Adrenal gland (tissue), 12 donors: Measurements from ENCODE around the gene KPNA1. TPM values are rescaled to one million over a fixed set of nuclear protein-coding genes. Genes with fewer than 3 reads are reported as not detected.

Source experiments
- DNase-seq, 7 donors: peaks; one replicate each; pipeline ENCODE4 v3.0.0-alpha.2; 2019 to 2020
- H3K27ac ChIP-seq, 5 donors: fragments of 200-600 bp; sonication (generic) in 4 of 5; 1 replicate in 3 of 5; 2 replicates in 2 of 5; pipeline versions ENCODE4 v1.5.1 to v1.8.0; 2016 to 2020; ENCODE audit warnings: mild to moderate bottlenecking in 1 of 5
- H3K27me3 ChIP-seq: fragments of 200-600 bp; 2 replicates; pipeline ENCODE4 v1.8.0; 2021
- H3K36me3 ChIP-seq, 2 donors: fragments of 200-600 bp; replicated peaks in 1 of 2; 1 replicate in 1 of 2; 2 replicates in 1 of 2; pipeline versions ENCODE4 v1.5.1 to v1.8.0; 2018 to 2022
- H3K4me1 ChIP-seq, 2 donors: fragments of 200-600 bp; replicated peaks in 1 of 2; 1 replicate in 1 of 2; 2 replicates in 1 of 2; pipeline versions ENCODE4 v1.5.1 to v1.8.0; 2018 to 2021
- H3K4me3 ChIP-seq, 4 donors: fragments of 200-600 bp; sonication (generic) in 3 of 4; one replicate each; pipeline ENCODE4 v1.5.1; 2016 to 2018
- H3K9me3 ChIP-seq, 3 donors: fragments of 200-600 bp; sonication (generic) in 1 of 3; replicated peaks in 1 of 3; 1 replicate in 2 of 3; 2 replicates in 1 of 3; pipeline versions ENCODE4 v1.5.1 to v1.8.0; 2016 to 2021
- CTCF ChIP-seq, 6 experiments: fragments of 450-650 bp in 4 of 6; fragments of 200-600 bp in 2 of 6; sonication (generic) in 1 of 6; IDR thresholded peaks; 1 replicate in 5 of 6; 2 replicates in 1 of 6; pipeline versions ENCODE4 v1.5.1 to v1.8.0; 2016 to 2021; ENCODE audit warnings: antibody characterized with exemption in 6 of 6, mild to moderate bottlenecking in 2 of 6, moderate library complexity in 1 of 6
- POLR2A ChIP-seq, 2 donors: fragments of 450-650 bp; IDR thresholded peaks; one replicate each; pipeline ENCODE4 v1.6.1; 2017; ENCODE audit warnings: antibody characterized with exemption in 2 of 2, mild to moderate bottlenecking in 2 of 2, moderate library complexity in 1 of 2
- WGBS, 4 donors: extraction: QIAGEN DNeasy Blood & Tissue Kit in 2 of 4; methylation state at CpG; one replicate each; pipeline versions ENCODE4 v1.1.5 to v1.1.7; 2013 to 2017; 5-methylcytosine and 5-hydroxymethylcytosine counted together
- intact Hi-C, 2 donors: fragments of 100-400 bp; cut with DNase I; formaldehyde crosslinking; loops; one replicate each; pipeline versions ENCODE4 v1.14.1 to v1.15.0; 2022 to 2023
- polyA plus RNA-seq, 3 donors: library from polyadenylated mRNA; stranded (reverse); fragments of 200-250 nt in 2 of 3; fragments of 350-450 nt in 1 of 3; fragmentation: Illumina TruSeq in 1 of 3; extraction: RNeasy Lipid Tissue Mini Kit (QIAGEN cat#74804) in 1 of 3; gene quantifications; one replicate each; pipeline ENCODE4 v1.2.3, GENCODE V29; 2013 to 2014
- total RNA-seq, 9 donors: library from RNA; depleted of rRNA in 4 of 9; stranded (reverse); fragments of >200 nt in 4 of 9; fragments of 120-200 nt in 1 of 9; fragmentation: NEBNext Ultra II Directional in 1 of 9; extraction: Animal tissue kit (Norgen Biotek cat#: 25700) in 1 of 9; gene quantifications; one replicate each; pipeline versions ENCODE4 v1.1.0 to v1.2.4, GENCODE V29; 2013 to 2023
- donor health status: healthy with polysubstance abuse.
- donor health status: Bipolar disorder and iron deficiency.
- donor health status: DM: yes; HTN: yes; CAD: no.
- donor health status: DM: no; HTN: no; CAD: no.
- donor health status: DM: no; HTN: no; CAD: no.
- donor health status: DM: yes; HTN: yes; CAD: no.

The KPNA1 gene
- total and polyA plus RNA-seq, 12 donors, result 12.1 to 164 (median 44.0) TPM

- 93 to 97% (median 95%) methylated on average over 3 of the region's 3 CpGs for WGBS, 4 donors
- Histone ChIP-seq H3K27me3 (no peaks in the 10 kb centered on the region), H3K9me3 (no peaks in the 10 kb centered on the region), H3K36me3 (peaks cover 0 to 13% of the 10 kb centered on the region in 2 donors), H3K27ac (no peak overlapping the region), H3K4me3 (no peak overlapping the region), H3K4me1 (peaks cover 0 to 26% of the 10 kb centered on the region in 2 donors)
- intact Hi-C loops, result no loop called here
- TF ChIP-seq POLR2A (IDR thresholded peaks at IDR 0.05), result no peak
- no peak for DNase-seq
Observed at GRCh38 chr3:122466701-122467240, 48.0 kb downstream of the KPNA1 start.

- DNase-seq, result no peak
- TF ChIP-seq POLR2A (IDR thresholded peaks at IDR 0.05) (no peak), CTCF (IDR thresholded peaks at IDR 0.05) (no peak)
- intact Hi-C loops, result no loop called here
- H3K27ac ChIP-seq, result no peak overlapping the region
- WGBS, 4 donors, result 96 to 98% (median 97%) methylated on average over 1 of the region's 1 CpG
- peaks cover 0 to 15% of the 10 kb centered on the region in 2 donors for H3K4me1 ChIP-seq
- H3K36me3 ChIP-seq, result peaks cover 0 to 20% of the 10 kb centered on the region in 2 donors
- H3K27me3 ChIP-seq, result no peaks in the 10 kb centered on the region
- H3K4me3 ChIP-seq, result no peak overlapping the region
- no peaks in the 10 kb centered on the region for H3K9me3 ChIP-seq
Observed at GRCh38 chr3:122464659-122465058, 50.1 kb downstream of the KPNA1 start.

GRCh38 chr3:122462406-122462805, 52.3 kb downstream of the KPNA1 start:
- intact Hi-C loops, result no loop called here
- TF ChIP-seq CTCF (IDR thresholded peaks at IDR 0.05) (no peak), POLR2A (IDR thresholded peaks at IDR 0.05) (no peak)
- H3K27ac ChIP-seq, result no peak overlapping the region
- peaks cover 0 to 34% of the 10 kb centered on the region in 2 donors for H3K36me3 ChIP-seq
- no peaks in the 10 kb centered on the region for H3K27me3 ChIP-seq
- WGBS, 4 donors, result 79 to 96% (median 92%) methylated on average over 1 of the region's 1 CpG
- peaks cover 0 to 7% of the 10 kb centered on the region in 2 donors for H3K4me1 ChIP-seq
- H3K4me3 ChIP-seq, result no peak overlapping the region
- no peaks in the 10 kb centered on the region for H3K9me3 ChIP-seq
- DNase-seq, result no peak

GRCh38 chr3:122461806-122462205, 52.9 kb downstream of the KPNA1 start:
- H3K36me3 ChIP-seq, result peaks cover 0 to 37% of the 10 kb centered on the region in 2 donors
- 71 to 82% (median 78%) methylated on average over 3 of the region's 3 CpGs for WGBS, 4 donors

More at GRCh38 chr3:122461806-122462205, 52.9 kb downstream of the KPNA1 start:
- TF ChIP-seq CTCF (IDR thresholded peaks at IDR 0.05), result no peak
- no peak for TF ChIP-seq POLR2A (IDR thresholded peaks at IDR 0.05)
- no peak for DNase-seq
- Histone ChIP-seq H3K4me1 (peaks cover 0 to 7% of the 10 kb centered on the region in 2 donors), H3K4me3 (no peak overlapping the region), H3K9me3 (no peaks in the 10 kb centered on the region), H3K27ac (no peak overlapping the region), H3K27me3 (no peaks in the 10 kb centered on the region)
- intact Hi-C loops, result no loop called here
